ENCODE measurements around the gene PLB1.

Gene PLB1

DNA sequence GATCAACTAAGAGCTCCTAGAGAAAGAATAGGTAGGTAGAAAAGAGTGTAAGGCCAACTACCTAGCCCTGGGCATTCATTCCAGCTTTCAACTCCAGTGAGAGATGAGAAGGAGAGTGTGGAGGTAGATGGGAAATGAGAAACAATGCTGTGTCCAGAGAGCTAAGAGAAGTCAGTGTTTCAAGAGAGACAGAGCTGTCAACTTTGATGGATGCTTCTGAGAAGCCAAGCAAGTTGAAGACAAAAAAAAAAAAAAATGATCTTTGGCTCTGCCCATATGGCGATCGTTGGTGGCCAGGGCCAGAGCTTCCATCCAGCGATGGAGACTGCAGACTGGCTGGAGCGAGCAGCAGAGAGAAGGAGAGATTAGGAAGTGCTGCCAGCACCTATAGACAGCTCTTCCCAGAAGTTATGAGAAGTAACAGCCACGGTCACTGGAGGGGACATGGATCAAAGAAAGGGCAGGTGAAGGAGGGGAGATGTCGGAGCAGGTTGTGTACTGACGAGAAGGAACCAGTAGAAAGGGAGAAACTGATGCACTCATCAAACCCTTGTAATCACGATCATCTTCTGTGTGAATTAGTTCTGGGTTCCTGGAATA lies 143.3 kb downstream of the PLB1 start:
- peaks cover 14% of the 10 kb centered on the region in 2 donors for H3K4me1 ChIP-seq (ENCODE audit: control insufficient read depth in 2 of 2, insufficient read depth in 1 of 2, low read depth in 1 of 2, low read length in 2 of 2)
- no peak overlapping the region for H3K4ac ChIP-seq (ENCODE audit: low read length)
- no peak overlapping the region for H2BK15ac ChIP-seq (ENCODE audit: low read length)
- H2BK5ac ChIP-seq (ENCODE audit: low read length) = no peak overlapping the region
- H3K27ac ChIP-seq (replicated peaks; ENCODE audit: low read length) = no peak overlapping the region
- no peak overlapping the region for H3K23ac ChIP-seq (ENCODE audit: low read depth, low read length, poor library complexity)
- no peaks in the 10 kb centered on the region for H3K79me1 ChIP-seq (ENCODE audit: low read depth, low read length)
- no peak overlapping the region for H2BK120ac ChIP-seq (ENCODE audit: low read depth, low read length)
- no peak for DNase-seq (ENCODE audit: low spot score)
- H3K4me2 ChIP-seq (ENCODE audit: insufficient read depth, low read length, poor library complexity, severe bottlenecking) = no peak overlapping the region
- H2AK5ac ChIP-seq (ENCODE audit: low read depth, low read length) = no peak overlapping the region
- no peak overlapping the region for H3K14ac ChIP-seq (ENCODE audit: low read length)
- no peaks in the 10 kb centered on the region for H3K27me3 ChIP-seq (ENCODE audit: control insufficient read depth in 3 of 3, insufficient read depth in 3 of 3, low read depth in 1 of 3, low read length in 3 of 3)
- no peak overlapping the region for H2AFZ ChIP-seq (ENCODE audit: low read length)
- no peak overlapping the region for H4K91ac ChIP-seq (ENCODE audit: low read depth, low read length, poor library complexity)
- H3K36me3 ChIP-seq (replicated peaks in 1 of 2; ENCODE audit: control insufficient read depth in 2 of 2, insufficient read depth in 2 of 2, low read length in 2 of 2) = no peaks in the 10 kb centered on the region
- no peak overlapping the region for H3K4me3 ChIP-seq (ENCODE audit: low read length in 2 of 2)
- H3K9ac ChIP-seq (ENCODE audit: low read depth, low read length, poor library complexity) = no peak overlapping the region
- H3K18ac ChIP-seq (ENCODE audit: low read length) = no peak overlapping the region
- no peak overlapping the region for H2BK12ac ChIP-seq (ENCODE audit: low read length)
- no peaks in the 10 kb centered on the region for H3K9me3 ChIP-seq (replicated peaks in 1 of 2; ENCODE audit: control insufficient read depth in 2 of 2, insufficient read depth in 1 of 2, low read depth in 1 of 2, low read length in 2 of 2)
- no peak overlapping the region for H4K8ac ChIP-seq (ENCODE audit: low read depth, low read length)
- WGBS, 2 donors (ENCODE audit: extremely low coverage in 2 of 2, insufficient read length in 2 of 2, insufficient replicate concordance in 1 of 2) = no CpG with 5 or more reads among the region's 8 CpGs

DNA sequence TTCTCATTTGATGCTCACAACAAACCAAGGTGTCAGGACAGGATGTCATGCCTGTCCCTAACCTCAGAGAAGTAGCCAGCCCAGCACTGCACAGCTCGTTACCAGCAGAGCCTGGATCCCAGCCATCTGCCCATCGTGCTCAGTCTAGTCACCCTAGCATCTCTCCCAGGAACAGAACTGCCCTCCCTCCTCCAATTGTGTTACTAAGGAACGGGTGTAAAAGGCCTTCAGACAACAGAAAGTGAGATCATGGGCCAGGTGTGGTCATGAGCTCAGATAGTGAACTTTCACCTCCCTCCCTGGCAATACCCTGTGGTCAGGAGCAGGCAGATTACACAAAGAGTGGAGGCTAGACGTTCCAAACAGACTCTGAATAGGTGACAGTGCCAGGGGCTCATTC lies 144.0 kb downstream of the PLB1 start:
- no peaks in the 10 kb centered on the region for H3K79me1 ChIP-seq (ENCODE audit: low read depth, low read length)
- no peak overlapping the region for H3K23ac ChIP-seq (ENCODE audit: low read depth, low read length, poor library complexity)
- no peak for DNase-seq (ENCODE audit: low spot score)
- H2BK5ac ChIP-seq (ENCODE audit: low read length) = no peak overlapping the region
- H2BK15ac ChIP-seq (ENCODE audit: low read length) = no peak overlapping the region
- H3K27me3 ChIP-seq (ENCODE audit: control insufficient read depth in 3 of 3, insufficient read depth in 3 of 3, low read depth in 1 of 3, low read length in 3 of 3) = no peaks in the 10 kb centered on the region
- H2AFZ ChIP-seq (ENCODE audit: low read length) = no peak overlapping the region
- no CpG with 5 or more reads among the region's 4 CpGs for WGBS, 2 donors (ENCODE audit: extremely low coverage in 2 of 2, insufficient read length in 2 of 2, insufficient replicate concordance in 1 of 2)
- H3K14ac ChIP-seq (ENCODE audit: low read length) = no peak overlapping the region
- no peaks in the 10 kb centered on the region for H3K36me3 ChIP-seq (replicated peaks in 1 of 2; ENCODE audit: control insufficient read depth in 2 of 2, insufficient read depth in 2 of 2, low read length in 2 of 2)
- H3K27ac ChIP-seq (replicated peaks; ENCODE audit: low read length) = no peak overlapping the region
- H3K4me3 ChIP-seq (ENCODE audit: low read length in 2 of 2) = no peak overlapping the region
- peaks cover 18 to 20% of the 10 kb centered on the region in 2 donors for H3K4me1 ChIP-seq (ENCODE audit: control insufficient read depth in 2 of 2, insufficient read depth in 1 of 2, low read depth in 1 of 2, low read length in 2 of 2)
- no peak overlapping the region for H2BK120ac ChIP-seq (ENCODE audit: low read depth, low read length)
- no peak overlapping the region for H3K18ac ChIP-seq (ENCODE audit: low read length)
- H3K9ac ChIP-seq (ENCODE audit: low read depth, low read length, poor library complexity) = no peak overlapping the region
- no peak overlapping the region for H3K4ac ChIP-seq (ENCODE audit: low read length)
- H2AK5ac ChIP-seq (ENCODE audit: low read depth, low read length) = no peak overlapping the region
- no peak overlapping the region for H3K4me2 ChIP-seq (ENCODE audit: insufficient read depth, low read length, poor library complexity, severe bottlenecking)
- H4K8ac ChIP-seq (ENCODE audit: low read depth, low read length) = no peak overlapping the region
- no peak overlapping the region for H2BK12ac ChIP-seq (ENCODE audit: low read length)
- no peaks in the 10 kb centered on the region for H3K9me3 ChIP-seq (replicated peaks in 1 of 2; ENCODE audit: control insufficient read depth in 2 of 2, insufficient read depth in 1 of 2, low read depth in 1 of 2, low read length in 2 of 2)
- no peak overlapping the region for H4K91ac ChIP-seq (ENCODE audit: low read depth, low read length, poor library complexity)

DNA sequence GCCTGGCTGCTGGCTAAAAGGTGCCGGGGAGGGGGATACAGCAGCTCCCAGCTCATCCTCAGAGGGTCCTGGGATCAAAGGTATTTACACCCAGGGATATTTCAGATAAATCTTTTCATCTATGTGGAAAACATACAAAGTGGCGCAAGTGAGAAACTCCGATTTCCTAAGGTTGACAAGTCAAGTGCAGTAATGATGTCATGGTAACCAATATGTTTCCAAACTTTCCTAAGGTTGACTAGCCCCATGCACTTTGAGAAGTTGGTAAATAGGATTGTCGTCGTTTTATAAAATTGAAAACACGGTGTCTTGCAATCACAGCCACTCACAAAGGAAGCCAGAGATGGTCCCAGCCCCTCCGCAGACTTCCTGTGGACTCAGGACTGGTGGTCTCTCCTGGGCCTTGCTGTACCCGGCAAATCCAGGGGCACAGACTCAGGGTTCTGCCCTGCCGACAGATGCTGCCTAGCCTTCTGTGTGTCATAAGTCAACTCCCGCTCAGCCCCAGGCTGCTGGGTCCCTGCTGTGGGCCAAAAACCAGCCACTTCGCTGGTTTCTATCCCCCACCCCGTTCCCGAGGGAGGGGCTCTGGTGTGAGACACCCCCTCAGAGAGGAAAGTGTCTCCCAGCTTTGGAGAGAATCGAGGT lies 144.5 kb downstream of the PLB1 start:
- H2BK120ac ChIP-seq (ENCODE audit: low read depth, low read length) = no peak overlapping the region
- H3K27ac ChIP-seq (replicated peaks; ENCODE audit: low read length) = no peak overlapping the region
- no peak overlapping the region for H4K8ac ChIP-seq (ENCODE audit: low read depth, low read length)
- no peak overlapping the region for H2BK15ac ChIP-seq (ENCODE audit: low read length)
- no peak overlapping the region for H4K91ac ChIP-seq (ENCODE audit: low read depth, low read length, poor library complexity)
- WGBS, 2 donors (ENCODE audit: extremely low coverage in 2 of 2, insufficient read length in 2 of 2, insufficient replicate concordance in 1 of 2) = no CpG with 5 or more reads among the region's 14 CpGs
- H3K9me3 ChIP-seq (replicated peaks in 1 of 2; ENCODE audit: control insufficient read depth in 2 of 2, insufficient read depth in 1 of 2, low read depth in 1 of 2, low read length in 2 of 2) = no peaks in the 10 kb centered on the region
- H2AFZ ChIP-seq (ENCODE audit: low read length) = no peak overlapping the region
- peaks cover 19 to 24% of the 10 kb centered on the region in 2 donors for H3K4me1 ChIP-seq (ENCODE audit: control insufficient read depth in 2 of 2, insufficient read depth in 1 of 2, low read depth in 1 of 2, low read length in 2 of 2)
- no peaks in the 10 kb centered on the region for H3K79me1 ChIP-seq (ENCODE audit: low read depth, low read length)
- no peaks in the 10 kb centered on the region for H3K36me3 ChIP-seq (replicated peaks in 1 of 2; ENCODE audit: control insufficient read depth in 2 of 2, insufficient read depth in 2 of 2, low read length in 2 of 2)
- H3K4ac ChIP-seq (ENCODE audit: low read length) = no peak overlapping the region
- H2BK5ac ChIP-seq (ENCODE audit: low read length) = no peak overlapping the region
- no peak overlapping the region for H3K4me2 ChIP-seq (ENCODE audit: insufficient read depth, low read length, poor library complexity, severe bottlenecking)
- no peak for DNase-seq (ENCODE audit: low spot score)
- H3K4me3 ChIP-seq (ENCODE audit: low read length in 2 of 2) = no peak overlapping the region
- no peak overlapping the region for H3K14ac ChIP-seq (ENCODE audit: low read length)
- H3K27me3 ChIP-seq (ENCODE audit: control insufficient read depth in 3 of 3, insufficient read depth in 3 of 3, low read depth in 1 of 3, low read length in 3 of 3) = no peaks in the 10 kb centered on the region
- H3K18ac ChIP-seq (ENCODE audit: low read length) = peak overlapping the region; percentile 50
- H3K23ac ChIP-seq (ENCODE audit: low read depth, low read length, poor library complexity) = no peak overlapping the region
- H2AK5ac ChIP-seq (ENCODE audit: low read depth, low read length) = peak overlapping the region; percentile 67
- H2BK12ac ChIP-seq (ENCODE audit: low read length) = no peak overlapping the region
- no peak overlapping the region for H3K9ac ChIP-seq (ENCODE audit: low read depth, low read length, poor library complexity)

DNA sequence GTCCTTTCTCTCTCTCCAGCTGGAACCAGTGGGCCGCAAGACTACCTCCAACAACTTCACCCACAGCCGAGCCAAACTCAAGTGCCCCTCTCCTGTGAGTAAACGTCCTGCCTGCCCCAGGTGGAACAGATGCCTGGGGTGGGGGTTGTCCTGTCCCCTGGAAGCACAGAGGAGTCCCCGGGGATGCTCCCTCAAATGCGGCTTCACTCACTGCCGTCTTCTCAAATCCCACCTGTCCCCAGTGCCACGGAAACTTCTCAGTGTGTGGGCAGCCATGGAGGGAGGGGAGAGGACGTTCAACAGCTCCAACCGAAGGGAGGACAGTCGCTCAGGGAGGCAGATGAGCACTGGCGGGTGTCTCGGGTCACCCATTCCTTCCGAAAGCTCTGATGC lies 145.0 kb downstream of the PLB1 start:
- Histone ChIP-seq H3K36me3 (replicated peaks in 1 of 2; ENCODE audit: control insufficient read depth in 2 of 2, insufficient read depth in 2 of 2, low read length in 2 of 2) (no peaks in the 10 kb centered on the region), H3K9ac (ENCODE audit: low read depth, low read length, poor library complexity) (no peak overlapping the region), H3K27ac (replicated peaks; ENCODE audit: low read length) (no peak overlapping the region), H2AK5ac (ENCODE audit: low read depth, low read length) (peak overlapping the region; percentile 67), H3K27me3 (ENCODE audit: control insufficient read depth in 3 of 3, insufficient read depth in 3 of 3, low read depth in 1 of 3, low read length in 3 of 3) (no peaks in the 10 kb centered on the region), H3K23ac (ENCODE audit: low read depth, low read length, poor library complexity) (no peak overlapping the region), H4K8ac (ENCODE audit: low read depth, low read length) (no peak overlapping the region), H3K4me2 (ENCODE audit: insufficient read depth, low read length, poor library complexity, severe bottlenecking) (no peak overlapping the region), H2AFZ (ENCODE audit: low read length) (no peak overlapping the region), H3K18ac (ENCODE audit: low read length) (peak overlapping the region; percentile 39), H3K4me1 (ENCODE audit: control insufficient read depth in 2 of 2, insufficient read depth in 1 of 2, low read depth in 1 of 2, low read length in 2 of 2) (peaks cover 19 to 24% of the 10 kb centered on the region in 2 donors), H3K14ac (ENCODE audit: low read length) (no peak overlapping the region), H4K91ac (ENCODE audit: low read depth, low read length, poor library complexity) (no peak overlapping the region), H2BK15ac (ENCODE audit: low read length) (no peak overlapping the region), H2BK12ac (ENCODE audit: low read length) (no peak overlapping the region), H2BK120ac (ENCODE audit: low read depth, low read length) (no peak overlapping the region), H2BK5ac (ENCODE audit: low read length) (no peak overlapping the region), H3K9me3 (replicated peaks in 1 of 2; ENCODE audit: control insufficient read depth in 2 of 2, insufficient read depth in 1 of 2, low read depth in 1 of 2, low read length in 2 of 2) (no peaks in the 10 kb centered on the region), H3K79me1 (ENCODE audit: low read depth, low read length) (no peaks in the 10 kb centered on the region), H3K4me3 (ENCODE audit: low read length in 2 of 2) (no peak overlapping the region), H3K4ac (ENCODE audit: low read length) (no peak overlapping the region)
- DNase-seq (ENCODE audit: low spot score) = no peak
- WGBS, 2 donors (ENCODE audit: extremely low coverage in 2 of 2, insufficient read length in 2 of 2, insufficient replicate concordance in 1 of 2) = no CpG with 5 or more reads among the region's 13 CpGs
